Dendritic cell treated with granulocyte-macrophage colony-stimulating factor and Interleukin-4, amounts not matched to agents 40 ng/mL and 50 ng/mL, for 4 days (primary cell): ENCODE measurements around the gene IQCK.

Experiments used
- H3K27ac Mint-ChIP-seq: one replicate; pipeline ENCODE4 v1.8.0; 2022; ENCODE audit warnings: mild to moderate bottlenecking, mixed read lengths
- H3K27me3 Mint-ChIP-seq: one replicate; pipeline ENCODE4 v1.8.0; 2022; ENCODE audit warnings: mild to moderate bottlenecking, mixed read lengths
- H3K36me3 Mint-ChIP-seq: one replicate; pipeline ENCODE4 v1.8.0; 2022; ENCODE audit warnings: low read depth, mixed read lengths
- H3K4me1 Mint-ChIP-seq: one replicate; pipeline ENCODE4 v1.8.0; 2022; ENCODE audit warnings: low read depth, mixed read lengths
- H3K4me3 Mint-ChIP-seq: one replicate; pipeline ENCODE4 v1.8.0; 2022; ENCODE audit warnings: mild to moderate bottlenecking, moderate library complexity, mixed read lengths
- H3K9me3 Mint-ChIP-seq: one replicate; pipeline ENCODE4 v1.8.0; 2022; ENCODE audit warnings: mixed read lengths
- intact Hi-C: fragments of 100-400 bp; cut with micrococcal nuclease; formaldehyde crosslinking; loops from one replicate; pipeline ENCODE4 v1.15.0; 2022

Gene IQCK

DNA sequence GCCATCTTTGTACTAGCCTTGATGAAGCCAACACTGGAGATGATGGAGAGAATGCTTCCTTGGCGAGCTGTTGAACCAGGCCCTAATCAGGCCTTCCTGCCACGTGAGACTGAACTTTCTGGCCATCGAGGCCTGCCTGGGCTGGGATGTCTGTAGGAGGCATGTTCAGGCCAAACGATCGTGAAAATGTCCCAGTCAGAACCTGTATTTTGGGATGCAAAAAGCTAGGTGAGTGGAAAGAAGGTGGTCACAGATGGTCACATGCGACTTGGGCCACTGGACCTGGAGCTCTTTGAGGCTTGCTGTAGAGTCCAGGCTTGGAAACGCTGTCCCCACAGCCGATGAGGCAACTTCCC is 12.9 kb upstream of the IQCK start:
- no peaks in the 10 kb centered on the region for H3K9me3 Mint-ChIP-seq
- peaks cover 96% of the 10 kb centered on the region for H3K36me3 Mint-ChIP-seq
- H3K27ac Mint-ChIP-seq = peak overlapping the region; percentile 75
- no peaks in the 10 kb centered on the region for H3K27me3 Mint-ChIP-seq
- intact Hi-C loops = no loop called here
- H3K4me1 Mint-ChIP-seq = peaks cover 48% of the 10 kb centered on the region
- H3K4me3 Mint-ChIP-seq = no peak overlapping the region

DNA sequence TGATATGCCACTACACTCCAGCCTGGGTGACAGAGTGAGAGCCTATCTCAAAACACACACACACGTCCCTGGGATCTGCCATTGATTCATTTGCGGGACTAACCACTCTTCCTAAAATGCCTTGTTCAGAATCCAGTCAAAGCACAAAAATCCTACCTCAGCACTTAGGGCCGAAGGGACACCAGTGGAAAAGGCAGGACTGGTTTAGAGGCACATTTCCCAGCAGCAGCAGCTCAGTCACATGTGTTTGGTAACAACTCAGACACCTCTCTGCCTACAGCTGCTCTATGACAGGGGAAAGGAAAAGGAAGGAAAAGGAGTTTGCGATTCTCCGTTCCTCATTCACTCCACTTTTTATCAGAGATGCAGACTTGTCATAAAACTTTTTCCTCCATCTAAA is 12.2 kb upstream of the IQCK start:
- intact Hi-C loops = no loop called here

GRCh38 chr16:19706846-19707245 is 11.2 kb upstream of the IQCK start:
- no peak overlapping the region for H3K27ac Mint-ChIP-seq
- intact Hi-C loops = no loop called here
- H3K4me3 Mint-ChIP-seq = no peak overlapping the region
- H3K27me3 Mint-ChIP-seq = no peaks in the 10 kb centered on the region
- H3K9me3 Mint-ChIP-seq = no peaks in the 10 kb centered on the region
- H3K36me3 Mint-ChIP-seq = peaks cover 96% of the 10 kb centered on the region
- H3K4me1 Mint-ChIP-seq = peaks cover 48% of the 10 kb centered on the region

More for the DNA sequence above, 12.2 kb upstream of the IQCK start:
- Mint-ChIP-seq H3K9me3 (no peaks in the 10 kb centered on the region), H3K4me3 (no peak overlapping the region), H3K27me3 (no peaks in the 10 kb centered on the region), H3K36me3 (peaks cover 96% of the 10 kb centered on the region), H3K4me1 (peaks cover 48% of the 10 kb centered on the region), H3K27ac (peak overlapping the region; percentile 75)

DNA sequence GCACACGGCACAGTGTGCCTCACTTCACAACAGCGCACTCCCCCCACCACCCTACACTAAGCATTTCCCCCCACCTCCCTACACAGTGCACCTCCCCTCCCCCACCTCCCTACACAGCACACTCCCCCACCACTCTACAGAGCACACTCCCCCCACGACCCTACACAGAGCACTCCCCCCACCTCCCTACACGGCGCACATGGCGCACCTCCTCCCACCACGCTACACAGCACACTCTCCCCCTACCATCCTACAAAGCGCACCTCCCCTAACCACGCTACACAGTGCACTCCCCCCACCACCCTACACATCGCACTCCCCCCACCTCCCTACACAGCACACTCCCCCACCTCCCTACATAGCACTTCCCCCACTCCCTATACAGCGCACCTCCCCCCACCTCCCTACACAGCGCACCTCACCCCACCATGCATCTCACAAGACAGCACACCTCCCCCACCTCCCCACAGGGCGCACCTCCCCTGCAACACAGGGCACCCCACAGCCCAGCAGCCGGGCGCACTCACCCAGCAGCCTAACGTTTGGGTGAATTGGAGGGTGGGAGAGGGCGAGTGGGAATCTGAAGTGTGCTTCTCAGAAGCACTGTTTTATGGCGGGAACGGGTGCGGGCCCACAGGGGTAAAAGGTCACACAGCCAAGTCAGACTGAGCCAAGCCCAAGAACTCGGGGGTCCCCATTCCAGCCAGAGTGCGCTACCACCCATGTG is 10.3 kb upstream of the IQCK start:
- Mint-ChIP-seq H3K27me3 (no peaks in the 10 kb centered on the region), H3K4me1 (peaks cover 47% of the 10 kb centered on the region), H3K9me3 (no peaks in the 10 kb centered on the region), H3K27ac (no peak overlapping the region), H3K36me3 (peaks cover 92% of the 10 kb centered on the region), H3K4me3 (no peak overlapping the region)
- intact Hi-C loops = no loop called here

GRCh38 chr16:19708296-19709205 is 9.5 kb upstream of the IQCK start:
- no peak overlapping the region for H3K4me3 Mint-ChIP-seq
- intact Hi-C loops = no loop called here
- H3K36me3 Mint-ChIP-seq = peaks cover 92% of the 10 kb centered on the region
- no peaks in the 10 kb centered on the region for H3K9me3 Mint-ChIP-seq
- no peak overlapping the region for H3K27ac Mint-ChIP-seq
- no peaks in the 10 kb centered on the region for H3K27me3 Mint-ChIP-seq
- H3K4me1 Mint-ChIP-seq = peaks cover 39% of the 10 kb centered on the region

GRCh38 chr16:19709381-19710136 is 8.5 kb upstream of the IQCK start:
- Mint-ChIP-seq H3K4me3 (no peak overlapping the region), H3K36me3 (peaks cover 92% of the 10 kb centered on the region), H3K9me3 (no peaks in the 10 kb centered on the region), H3K27me3 (no peaks in the 10 kb centered on the region), H3K27ac (no peak overlapping the region), H3K4me1 (peaks cover 36% of the 10 kb centered on the region)
- intact Hi-C loops = no loop called here

GRCh38 chr16:19710191-19710908 is 7.7 kb upstream of the IQCK start:
- H3K27me3 Mint-ChIP-seq = no peaks in the 10 kb centered on the region
- no peaks in the 10 kb centered on the region for H3K9me3 Mint-ChIP-seq
- peaks cover 89% of the 10 kb centered on the region for H3K36me3 Mint-ChIP-seq
- no peak overlapping the region for H3K4me3 Mint-ChIP-seq
- intact Hi-C loops = no loop called here
- H3K27ac Mint-ChIP-seq = no peak overlapping the region
- H3K4me1 Mint-ChIP-seq = peaks cover 29% of the 10 kb centered on the region

DNA sequence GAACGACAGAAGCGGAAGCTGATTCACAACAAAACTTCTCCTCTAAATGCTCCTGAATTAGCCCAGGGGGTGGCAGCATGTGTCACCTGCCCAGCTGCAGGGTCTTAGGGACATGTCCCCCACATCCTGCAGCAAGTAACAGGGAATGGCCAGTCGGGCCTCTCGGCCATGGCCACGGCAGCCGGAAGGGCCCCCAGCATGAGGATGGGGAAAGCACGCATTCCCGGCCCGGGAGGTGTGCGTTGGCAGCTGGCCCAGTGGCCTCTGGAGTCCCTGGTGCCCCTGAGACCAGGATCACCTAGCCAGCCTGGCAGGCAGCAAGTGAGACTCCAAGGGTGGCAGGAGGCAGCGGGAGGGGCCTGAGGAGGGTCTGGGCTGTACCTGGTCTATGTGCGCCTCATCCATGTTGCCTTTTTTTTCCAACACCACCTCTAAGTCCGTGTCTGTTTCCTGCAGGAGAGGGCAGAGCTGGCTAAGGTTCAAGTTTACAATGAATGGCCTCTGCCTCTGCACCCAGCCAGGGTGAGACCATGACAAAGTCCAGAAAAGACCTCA is 7.0 kb upstream of the IQCK start:
- H3K36me3 Mint-ChIP-seq = peaks cover 82% of the 10 kb centered on the region
- H3K27ac Mint-ChIP-seq = no peak overlapping the region
- intact Hi-C loops = no loop called here
- no peak overlapping the region for H3K4me3 Mint-ChIP-seq
- no peaks in the 10 kb centered on the region for H3K9me3 Mint-ChIP-seq
- no peaks in the 10 kb centered on the region for H3K27me3 Mint-ChIP-seq
- peaks cover 26% of the 10 kb centered on the region for H3K4me1 Mint-ChIP-seq

- no peaks in the 10 kb centered on the region for H3K27me3 Mint-ChIP-seq
- H3K4me3 Mint-ChIP-seq = no peak overlapping the region
- H3K4me1 Mint-ChIP-seq = peaks cover 27% of the 10 kb centered on the region
- H3K36me3 Mint-ChIP-seq = peaks cover 78% of the 10 kb centered on the region
- no peak overlapping the region for H3K27ac Mint-ChIP-seq
- intact Hi-C loops = no loop called here
- no peaks in the 10 kb centered on the region for H3K9me3 Mint-ChIP-seq
Observed at GRCh38 chr16:19711643-19712042, 6.4 kb upstream of the IQCK start.

DNA sequence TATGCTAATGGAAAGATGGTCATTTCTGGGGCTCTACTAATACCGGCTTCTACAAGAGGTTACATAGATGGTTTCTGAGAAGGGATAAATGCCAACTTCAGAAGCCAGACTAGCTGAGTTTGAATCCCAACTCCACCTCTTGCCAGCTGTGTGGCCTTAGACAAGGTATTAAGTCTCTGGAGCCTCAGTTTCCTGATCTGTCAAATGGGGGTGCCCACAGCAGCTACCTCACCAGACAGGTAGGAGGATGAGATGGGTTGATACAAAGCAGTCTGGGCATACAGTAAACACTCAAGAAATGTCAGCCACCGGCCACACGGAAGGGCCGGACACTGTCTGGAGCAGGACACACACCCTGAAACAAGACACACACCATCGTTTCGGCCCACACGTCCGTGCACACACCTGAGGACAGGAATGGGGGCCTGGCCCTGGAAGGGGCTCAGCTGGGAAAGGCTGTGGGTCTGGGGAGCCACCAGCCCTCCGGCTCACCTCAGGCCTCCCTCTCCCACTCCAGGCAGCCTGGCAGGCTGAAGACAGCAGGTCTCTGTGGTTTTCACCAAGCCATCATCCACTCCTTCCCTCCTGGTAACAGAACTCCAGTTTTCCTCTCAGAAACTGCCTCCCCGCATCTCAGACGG is 5.5 kb upstream of the IQCK start:
- Mint-ChIP-seq H3K36me3 (peaks cover 69% of the 10 kb centered on the region), H3K27me3 (no peaks in the 10 kb centered on the region), H3K4me1 (peaks cover 34% of the 10 kb centered on the region), H3K9me3 (no peaks in the 10 kb centered on the region), H3K4me3 (no peak overlapping the region), H3K27ac (no peak overlapping the region)
- intact Hi-C loops = no loop called here

DNA sequence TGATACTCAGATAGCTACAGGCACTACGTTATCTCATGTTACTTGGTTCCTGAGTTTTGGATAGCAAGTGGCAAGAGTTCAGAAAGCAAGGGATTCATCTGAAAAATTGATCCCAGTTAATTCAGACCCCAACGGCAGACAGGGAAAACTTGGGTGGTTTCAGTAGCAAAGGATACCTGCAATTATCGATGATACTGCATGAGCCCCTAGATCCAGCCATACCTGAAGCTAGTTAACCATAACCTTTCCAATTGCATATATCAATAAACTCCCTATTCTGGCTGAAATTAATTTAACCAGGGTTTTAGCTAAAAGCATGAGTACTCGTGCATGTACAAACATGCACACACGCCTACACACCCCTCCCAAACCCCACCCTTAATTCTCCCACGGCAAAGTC is 4.4 kb upstream of the IQCK start:
- Mint-ChIP-seq H3K27ac (no peak overlapping the region), H3K4me1 (peaks cover 29% of the 10 kb centered on the region), H3K4me3 (no peak overlapping the region), H3K9me3 (no peaks in the 10 kb centered on the region), H3K27me3 (no peaks in the 10 kb centered on the region), H3K36me3 (peaks cover 67% of the 10 kb centered on the region)
- intact Hi-C loops = no loop called here

GRCh38 chr16:19715566-19715965 is 2.5 kb upstream of the IQCK start:
- H3K9me3 Mint-ChIP-seq = no peaks in the 10 kb centered on the region
- no peak overlapping the region for H3K27ac Mint-ChIP-seq
- no peak overlapping the region for H3K4me3 Mint-ChIP-seq
- intact Hi-C loops = no loop called here
- peaks cover 49% of the 10 kb centered on the region for H3K36me3 Mint-ChIP-seq
- no peaks in the 10 kb centered on the region for H3K27me3 Mint-ChIP-seq
- peaks cover 22% of the 10 kb centered on the region for H3K4me1 Mint-ChIP-seq

DNA sequence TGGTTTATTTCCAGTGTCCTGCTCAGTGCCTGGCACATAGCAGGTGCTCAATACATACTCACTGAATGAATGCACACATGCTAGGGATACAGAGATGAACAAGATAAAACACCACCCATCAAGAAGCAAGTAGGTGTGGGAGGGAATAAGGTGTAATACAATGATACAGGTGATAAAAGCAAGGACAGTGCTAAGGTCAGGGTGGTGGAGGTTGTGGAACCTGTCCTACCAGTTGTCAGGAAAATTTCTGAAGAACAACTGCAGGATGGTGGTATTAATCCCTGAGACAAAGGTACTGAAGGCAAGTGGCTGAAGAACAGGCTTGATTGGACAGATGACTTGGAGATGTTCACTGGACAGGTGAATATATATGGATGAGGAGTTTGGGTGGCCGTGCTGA is 1.9 kb upstream of the IQCK start:
- intact Hi-C loops = no loop called here
- Mint-ChIP-seq H3K36me3 (peaks cover 43% of the 10 kb centered on the region), H3K27ac (no peak overlapping the region), H3K9me3 (no peaks in the 10 kb centered on the region), H3K4me3 (no peak overlapping the region), H3K4me1 (peaks cover 22% of the 10 kb centered on the region), H3K27me3 (no peaks in the 10 kb centered on the region)
